ENCODE measurements around the gene ACAD9. TPM values are rescaled to one million over a fixed set of nuclear protein-coding genes. Genes with fewer than 3 reads are reported as not detected.
A peak's percentile ranks its signal among the peaks of the same experiment; 100 is the strongest.

ACAD9 gene
- total RNA-seq, 1 experiment from 2014 or later: 51.6 TPM

DNA sequence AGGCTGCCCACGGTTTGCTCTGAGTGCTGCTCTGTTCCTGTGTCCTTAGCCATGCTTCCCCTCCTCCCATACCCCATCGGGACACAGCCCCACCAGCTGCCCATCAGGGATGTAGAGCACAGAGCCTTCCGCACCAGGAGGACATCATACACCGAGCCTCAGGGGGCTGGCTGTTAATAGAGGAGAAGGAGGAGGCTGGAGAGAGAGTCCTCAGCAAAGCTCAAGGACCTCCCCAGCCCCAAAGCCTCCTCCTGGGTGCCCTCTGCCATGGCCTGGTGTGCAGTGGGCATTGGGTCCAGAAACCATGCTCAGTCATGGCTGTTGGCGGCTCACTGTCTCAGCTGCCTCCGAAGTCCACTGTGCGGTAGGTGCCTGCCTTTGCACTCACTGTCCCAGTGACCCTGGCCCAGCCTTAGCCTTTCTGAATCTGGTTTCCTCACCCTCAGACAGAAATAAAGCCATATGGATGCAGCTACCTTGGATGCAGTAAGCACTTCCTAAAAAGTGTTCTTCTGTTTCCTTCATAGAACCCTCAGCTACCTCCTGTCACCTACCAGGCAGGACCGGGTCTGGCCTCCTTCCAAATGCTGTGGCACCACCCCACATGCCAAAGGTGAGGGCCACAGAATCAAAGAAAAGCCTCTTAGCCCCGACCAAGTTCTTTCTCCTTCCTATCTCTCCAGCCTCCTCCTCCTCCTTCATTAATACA lies 53.9 kb downstream of the ACAD9 start:
- no peak for DNase-seq (ENCODE audit: low read depth)

GRCh38 chr3:128933922-128934253 lies 54.5 kb downstream of the ACAD9 start:
- DNase-seq (ENCODE audit: low read depth): no peak

DNA sequence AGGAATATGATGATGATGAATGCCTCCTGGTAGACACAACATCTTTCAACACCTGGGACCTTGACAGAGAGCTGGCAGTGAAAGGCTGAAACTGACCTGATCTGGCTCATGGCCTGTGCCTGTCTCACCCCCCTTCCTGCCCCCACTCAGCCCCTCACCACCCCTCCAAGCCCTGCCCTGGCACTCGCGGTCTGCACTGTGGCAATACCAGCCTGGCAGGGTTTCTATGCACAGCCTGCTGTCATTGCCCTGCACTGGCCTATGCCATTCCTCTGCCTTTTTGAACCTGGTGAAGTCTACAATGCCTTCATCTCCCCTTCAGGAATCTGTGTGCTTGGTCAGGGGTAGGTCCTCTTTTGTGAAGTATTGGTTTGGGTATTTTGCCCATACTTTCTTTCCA lies 56.5 kb downstream of the ACAD9 start:
- no peak for DNase-seq (ENCODE audit: low read depth)

DNA sequence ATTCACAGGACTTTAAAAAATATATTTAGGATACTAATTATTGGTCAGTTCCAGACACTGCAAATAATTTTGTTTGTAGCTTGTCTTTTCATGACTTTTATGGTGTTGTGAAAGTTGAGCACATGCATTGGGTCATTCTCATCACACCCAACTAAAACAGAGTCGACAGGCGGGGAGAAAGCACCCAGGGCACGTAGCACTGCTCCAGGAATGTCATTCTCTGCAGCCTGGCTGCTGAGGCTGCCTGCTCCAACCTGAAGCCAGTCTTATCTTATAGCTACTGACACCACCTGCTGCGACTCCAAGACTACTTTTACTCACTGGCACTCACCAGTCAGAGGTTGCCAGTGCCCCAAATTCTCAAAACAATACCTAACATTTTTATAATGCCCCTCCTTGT lies 56.9 kb downstream of the ACAD9 start:
- DNase-seq (ENCODE audit: low read depth): no peak

- DNase-seq (ENCODE audit: low read depth): no peak
Measured at GRCh38 chr3:128940252-128940651, 60.8 kb downstream of the ACAD9 start.

DNA sequence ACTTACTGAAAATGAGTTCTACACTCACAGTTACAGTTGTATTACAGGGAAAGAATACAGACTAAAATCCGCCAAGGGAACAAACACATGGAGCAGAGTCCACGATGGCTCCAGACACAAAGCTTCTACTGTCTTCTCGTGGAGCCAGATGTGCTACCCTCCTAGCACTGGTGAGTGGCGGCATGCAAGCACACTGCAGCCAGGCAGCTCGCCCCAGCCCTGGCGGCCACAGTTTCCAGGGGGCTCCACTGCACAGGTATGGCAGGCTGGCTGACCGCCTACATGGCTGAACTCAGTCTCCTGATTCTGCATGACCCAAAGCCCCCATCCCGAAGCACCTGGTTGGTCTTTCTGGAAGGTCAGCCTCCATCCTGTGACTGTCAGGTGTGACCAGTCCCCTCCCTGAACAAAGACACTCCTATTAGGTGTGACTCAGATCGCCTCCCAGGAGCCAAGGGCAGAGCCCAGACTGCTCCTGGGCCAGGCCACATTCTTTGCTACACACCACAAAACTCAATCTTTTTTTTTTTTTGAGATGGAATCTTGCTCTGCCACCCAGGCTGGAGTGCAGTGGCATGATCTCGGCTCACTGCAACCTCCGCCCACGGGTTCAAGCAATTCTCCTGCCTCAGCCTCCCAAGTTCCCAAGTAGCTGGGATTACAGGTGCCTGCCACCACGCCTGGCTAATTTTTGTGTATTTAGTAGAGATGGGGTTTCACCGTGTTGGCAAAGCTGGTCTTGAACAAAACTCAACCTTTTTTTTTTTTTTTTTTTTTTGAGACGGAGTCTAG lies 62.9 kb downstream of the ACAD9 start:
- DNase-seq (ENCODE audit: low read depth): no peak

- DNase-seq (ENCODE audit: low read depth): no peak
Measured at GRCh38 chr3:128945041-128945877, 65.8 kb downstream of the ACAD9 start.

DNA sequence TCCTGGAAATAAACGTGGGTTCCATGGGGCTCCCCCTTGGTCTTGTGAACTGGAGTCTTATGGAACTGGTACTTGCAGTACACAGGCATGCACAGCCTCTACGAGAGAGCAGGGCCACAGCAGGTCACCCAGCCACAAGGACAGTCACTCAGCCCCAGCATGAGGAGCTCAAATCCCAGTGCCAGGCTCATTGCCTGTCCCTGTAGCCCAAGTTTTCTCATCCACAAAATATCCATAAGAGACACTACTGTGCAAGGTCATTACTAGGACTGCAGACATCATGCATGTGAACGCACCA lies 66.4 kb downstream of the ACAD9 start:
- no peak for DNase-seq (ENCODE audit: low read depth)

GRCh38 chr3:128946411-128946810 lies 67.0 kb downstream of the ACAD9 start:
- DNase-seq (ENCODE audit: low read depth): peak; percentile 23

DNA sequence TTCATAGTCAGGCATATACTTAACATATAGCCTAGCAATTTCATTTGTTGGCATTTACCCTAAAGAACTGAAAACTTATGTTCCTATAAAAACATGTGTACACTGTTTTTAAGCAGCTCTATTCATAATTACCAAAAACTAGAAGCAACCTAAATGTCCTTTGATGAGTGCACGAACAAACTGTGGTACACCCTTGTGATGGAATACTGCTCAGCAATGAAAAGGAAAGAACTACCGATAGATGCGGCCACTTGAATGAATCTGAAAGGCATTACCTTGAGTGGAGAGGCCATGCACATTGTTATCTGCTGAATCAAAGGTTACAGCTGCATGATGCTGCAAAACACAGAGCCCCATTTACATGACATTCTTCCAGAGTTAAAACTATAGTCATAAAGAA lies 69.7 kb downstream of the ACAD9 start:
- no peak for DNase-seq (ENCODE audit: low read depth)

- peak; percentile 25 for DNase-seq (ENCODE audit: low read depth)
Measured at GRCh38 chr3:128950223-128950938, 71.0 kb downstream of the ACAD9 start.

GRCh38 chr3:128956440-128956839 lies 77.0 kb downstream of the ACAD9 start:
- no peak for DNase-seq (ENCODE audit: low read depth)

Other genes starting within 250 kb of the ACAD9 start
- gene RPN1, start 228.8 kb upstream of the ACAD9 start, total RNA-seq (2014; rRNA removed): 339 and 355 TPM in 2 replicates
- 54.9 and 91.4 TPM in 2 replicates for gene RAB7A, start 153.4 kb upstream of the ACAD9 start, total RNA-seq (2014; rRNA removed)
- not detected in 2 replicates for gene CFAP92, start 114.5 kb downstream of the ACAD9 start, total RNA-seq (2014; rRNA removed)
- gene EFCC1, start 121.7 kb downstream of the ACAD9 start, total RNA-seq (2014; rRNA removed): not detected in 2 replicates
- not detected in 2 replicates for gene GP9, start 181.2 kb downstream of the ACAD9 start, total RNA-seq (2014; rRNA removed)
- 16.3 and 21.5 TPM in 2 replicates for gene RAB43, start 242.2 kb downstream of the ACAD9 start, total RNA-seq (2014; rRNA removed)

All from LHCN-M2 (cell line).